NCI-H128 (cell line): ENCODE results near the gene CCDC137.
A peak's percentile ranks its signal among the peaks of the same experiment; 100 is the strongest.

ENCODE experiments used
- DNase-seq: peaks from one replicate; lab custom pipeline; 2025; ENCODE audit not compliant: unreplicated experiment; lab: John Stamatoyannopoulos, UW

Gene CCDC137

DNA sequence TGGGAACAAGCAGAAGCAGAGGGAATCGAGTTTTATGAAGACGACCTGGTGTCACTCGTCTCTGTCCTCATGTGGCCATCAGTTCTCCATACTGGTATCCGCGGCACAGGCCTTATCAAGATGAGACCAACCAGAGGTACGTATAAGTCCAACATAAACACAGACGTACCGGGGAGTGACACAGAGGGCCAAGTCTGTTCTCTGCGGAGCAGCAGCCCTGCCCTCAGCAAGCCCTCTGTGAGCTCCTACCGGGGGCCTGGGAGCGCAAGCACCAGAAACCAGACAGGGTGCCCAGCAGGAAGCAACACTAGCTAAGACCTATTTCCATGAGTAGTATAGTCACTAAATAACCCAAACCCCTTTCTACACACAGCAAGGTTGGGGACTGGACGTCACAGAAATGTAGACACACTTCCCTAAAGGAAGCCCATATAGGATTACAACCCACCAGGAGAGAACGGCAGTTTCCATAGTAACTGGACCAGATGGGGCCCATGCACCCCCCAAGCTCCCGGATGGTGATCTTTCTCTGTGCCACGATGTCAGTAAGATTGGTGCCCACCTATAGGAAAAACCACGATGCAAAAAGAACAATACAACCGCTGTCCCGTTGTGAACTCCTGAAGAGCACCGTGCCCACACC is 16.1 kb downstream of the CCDC137 start:
- DNase-seq: no peak

GRCh38 chr17:81683208-81683583 is 16.7 kb downstream of the CCDC137 start:
- DNase-seq: no peak

DNA sequence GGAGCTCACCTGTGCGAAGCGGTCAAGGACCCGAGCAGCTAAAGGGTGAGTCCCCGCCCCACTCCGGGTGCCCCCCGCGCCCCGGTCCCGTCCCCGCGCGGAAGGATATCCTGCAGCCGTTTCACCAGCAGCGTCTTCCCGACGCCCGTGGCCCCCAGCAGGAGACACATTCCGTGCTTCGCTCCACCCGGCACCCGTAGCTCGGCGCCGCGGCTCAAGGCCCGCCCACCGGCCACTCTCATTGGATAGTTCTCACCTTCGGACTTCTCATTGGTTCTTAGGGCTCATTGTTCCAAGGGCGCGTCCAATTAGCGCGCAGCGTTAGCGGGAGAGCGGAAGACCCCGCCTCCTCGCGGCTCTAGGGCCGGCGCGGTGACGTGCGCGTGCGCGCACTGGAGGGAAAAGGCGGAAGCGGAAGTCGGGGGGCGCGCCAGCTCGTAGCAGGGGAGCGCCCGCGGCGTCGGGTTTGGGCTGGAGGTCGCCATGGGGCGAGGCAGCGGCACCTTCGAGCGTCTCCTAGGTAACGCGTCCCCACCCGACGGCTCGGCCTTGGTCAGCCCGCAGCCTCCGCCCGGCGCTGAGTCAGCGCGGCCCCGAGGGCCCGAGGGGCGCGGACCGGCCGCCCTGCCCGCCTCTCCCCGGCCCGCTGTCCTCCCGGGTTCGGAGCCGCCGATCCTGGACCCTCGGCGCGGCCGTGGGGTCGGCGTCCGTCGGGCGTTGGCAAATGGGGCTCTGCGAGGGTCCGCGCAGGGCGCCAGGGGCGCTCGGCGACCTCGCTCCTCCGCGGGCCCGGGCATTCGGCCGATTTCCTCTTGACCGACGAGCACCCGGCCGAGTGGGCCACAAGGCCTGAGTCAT is 17.3 kb downstream of the CCDC137 start, which contains the start of the genes ARL16 and HGS:
TSS of gene ARL16 (minus strand) at position 214 of the 858 bp plus-strand sequence. CDS start at position 170, 44 bp downstream.
TSS of gene HGS (plus strand) at position 428 of the 858 bp plus-strand sequence. CDS start at position 484, 56 bp downstream.
- DNase-seq: peak; percentile 92

DNA sequence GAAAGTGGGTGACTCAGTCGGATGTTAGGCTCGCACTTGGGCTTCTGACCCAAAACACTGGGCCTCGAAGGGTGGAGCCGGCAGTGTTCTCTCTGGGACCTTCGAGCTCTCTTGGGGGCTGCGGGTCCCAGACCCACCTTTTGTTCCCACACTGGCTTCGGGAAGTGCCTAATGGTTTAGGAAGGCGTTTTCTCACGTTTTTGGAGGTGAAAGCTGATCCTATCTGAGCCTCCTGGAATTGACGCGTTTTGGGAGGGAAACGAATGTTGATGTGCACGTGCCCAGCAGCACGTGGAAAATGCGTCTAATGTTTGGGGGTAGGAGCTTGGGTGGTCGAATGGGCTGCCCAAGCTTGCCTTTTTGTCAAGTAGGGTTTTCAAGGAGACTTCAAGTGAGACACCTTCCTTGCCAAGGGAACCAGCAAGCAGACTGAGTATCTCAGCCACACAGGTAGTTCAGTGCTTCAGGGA is 17.9 kb downstream of the CCDC137 start:
- no peak for DNase-seq

GRCh38 chr17:81685108-81685507 is 18.6 kb downstream of the CCDC137 start:
- DNase-seq: no peak

GRCh38 chr17:81686614-81687013 is 20.1 kb downstream of the CCDC137 start:
- no peak for DNase-seq

- no peak for DNase-seq
These were observed 21.4 kb downstream of the CCDC137 start for GRCh38 chr17:81687770-81688541.

DNA sequence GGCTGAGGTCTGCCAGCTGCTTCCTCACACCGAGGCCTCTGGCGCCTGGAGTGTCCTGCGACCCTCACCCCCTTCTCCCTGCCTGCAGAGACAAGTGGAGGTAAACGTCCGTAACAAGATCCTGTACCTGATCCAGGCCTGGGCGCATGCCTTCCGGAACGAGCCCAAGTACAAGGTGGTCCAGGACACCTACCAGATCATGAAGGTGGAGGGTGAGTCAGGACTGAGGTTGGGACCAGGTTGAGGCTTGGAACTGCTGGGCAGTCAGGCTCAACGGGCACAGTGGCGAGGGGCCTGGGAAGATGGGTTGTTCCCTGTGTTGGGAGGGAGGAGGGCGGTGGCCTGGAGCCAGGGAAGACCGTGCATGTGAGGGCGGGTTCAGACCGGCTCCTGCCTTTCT is 22.1 kb downstream of the CCDC137 start:
- no peak for DNase-seq

GRCh38 chr17:81690066-81690465 is 23.5 kb downstream of the CCDC137 start:
- DNase-seq: no peak

DNA sequence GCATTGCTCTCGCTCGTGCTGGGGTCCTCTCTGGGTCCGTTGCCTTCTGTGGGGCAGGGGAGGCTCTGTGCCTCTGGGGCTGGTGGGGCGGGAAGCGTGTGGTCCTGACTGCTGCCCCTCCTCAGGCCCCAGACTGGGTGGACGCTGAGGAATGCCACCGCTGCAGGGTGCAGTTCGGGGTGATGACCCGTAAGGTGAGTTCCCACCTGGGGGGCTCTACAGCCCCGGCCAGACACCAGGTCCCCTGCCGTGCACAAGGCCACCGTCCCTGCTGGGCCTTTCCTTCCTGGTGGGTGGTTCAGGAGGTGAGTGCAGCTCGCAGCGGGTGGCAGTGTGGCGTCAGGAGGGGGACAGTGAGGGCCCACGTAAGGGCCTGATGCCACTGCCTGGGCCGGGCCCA is 24.0 kb downstream of the CCDC137 start:
- DNase-seq: no peak

GRCh38 chr17:81691196-81691595 is 24.7 kb downstream of the CCDC137 start:
- no peak for DNase-seq

GRCh38 chr17:81691608-81692007 is 25.1 kb downstream of the CCDC137 start:
- DNase-seq: no peak

DNA sequence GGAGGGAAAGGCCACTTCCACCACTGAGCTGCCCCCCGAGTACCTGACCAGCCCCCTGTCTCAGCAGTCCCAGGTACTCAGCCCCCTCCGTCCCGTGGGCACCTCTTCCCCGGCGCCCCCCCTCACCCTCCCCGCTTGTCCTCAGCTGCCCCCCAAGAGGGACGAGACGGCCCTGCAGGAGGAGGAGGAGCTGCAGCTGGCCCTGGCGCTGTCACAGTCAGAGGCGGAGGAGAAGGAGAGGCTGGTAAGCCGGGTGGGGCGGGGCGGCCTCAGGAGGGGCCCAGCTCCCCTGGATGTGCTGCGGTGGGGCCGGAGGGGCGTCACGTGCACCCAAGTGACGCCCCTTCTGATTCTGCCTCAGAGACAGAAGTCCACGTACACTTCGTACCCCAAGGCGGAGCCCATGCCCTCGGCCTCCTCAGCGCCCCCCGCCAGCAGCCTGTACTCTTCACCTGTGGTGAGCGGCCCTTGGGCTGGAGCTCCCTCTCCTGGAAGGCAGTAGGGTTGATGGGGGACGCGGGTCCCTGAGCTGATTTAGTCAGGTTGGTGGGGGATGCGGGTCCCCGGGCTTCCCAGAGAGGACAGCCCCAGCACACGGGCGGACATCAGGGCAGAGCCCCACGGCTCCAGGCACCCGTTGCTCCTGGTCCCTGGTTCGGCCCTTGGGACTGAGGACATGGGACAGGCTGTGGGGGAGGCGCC is 27.1 kb downstream of the CCDC137 start:
- DNase-seq: no peak

GRCh38 chr17:81694810-81695209 is 28.3 kb downstream of the CCDC137 start:
- no peak for DNase-seq

GRCh38 chr17:81695211-81695610 is 28.7 kb downstream of the CCDC137 start:
- no peak for DNase-seq

DNA sequence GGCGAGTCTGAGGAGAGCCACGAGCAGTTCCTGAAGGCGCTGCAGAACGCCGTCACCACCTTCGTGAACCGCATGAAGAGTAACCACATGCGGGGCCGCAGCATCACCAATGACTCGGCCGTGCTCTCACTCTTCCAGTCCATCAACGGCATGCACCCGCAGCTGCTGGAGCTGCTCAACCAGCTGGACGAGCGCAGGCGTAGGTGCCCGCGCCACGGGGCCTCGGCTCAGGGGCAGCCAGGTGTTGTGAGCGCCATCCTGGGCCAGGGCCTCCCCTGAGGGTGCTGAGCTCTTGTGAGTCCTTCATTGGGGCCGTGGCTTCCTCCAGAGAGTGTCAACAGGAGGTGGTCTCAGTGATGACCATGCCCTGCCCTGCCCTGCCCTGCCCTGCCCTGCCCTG is 29.3 kb downstream of the CCDC137 start:
- DNase-seq: no peak

GRCh38 chr17:81696218-81696941 is 29.8 kb downstream of the CCDC137 start:
- DNase-seq: no peak

DNA sequence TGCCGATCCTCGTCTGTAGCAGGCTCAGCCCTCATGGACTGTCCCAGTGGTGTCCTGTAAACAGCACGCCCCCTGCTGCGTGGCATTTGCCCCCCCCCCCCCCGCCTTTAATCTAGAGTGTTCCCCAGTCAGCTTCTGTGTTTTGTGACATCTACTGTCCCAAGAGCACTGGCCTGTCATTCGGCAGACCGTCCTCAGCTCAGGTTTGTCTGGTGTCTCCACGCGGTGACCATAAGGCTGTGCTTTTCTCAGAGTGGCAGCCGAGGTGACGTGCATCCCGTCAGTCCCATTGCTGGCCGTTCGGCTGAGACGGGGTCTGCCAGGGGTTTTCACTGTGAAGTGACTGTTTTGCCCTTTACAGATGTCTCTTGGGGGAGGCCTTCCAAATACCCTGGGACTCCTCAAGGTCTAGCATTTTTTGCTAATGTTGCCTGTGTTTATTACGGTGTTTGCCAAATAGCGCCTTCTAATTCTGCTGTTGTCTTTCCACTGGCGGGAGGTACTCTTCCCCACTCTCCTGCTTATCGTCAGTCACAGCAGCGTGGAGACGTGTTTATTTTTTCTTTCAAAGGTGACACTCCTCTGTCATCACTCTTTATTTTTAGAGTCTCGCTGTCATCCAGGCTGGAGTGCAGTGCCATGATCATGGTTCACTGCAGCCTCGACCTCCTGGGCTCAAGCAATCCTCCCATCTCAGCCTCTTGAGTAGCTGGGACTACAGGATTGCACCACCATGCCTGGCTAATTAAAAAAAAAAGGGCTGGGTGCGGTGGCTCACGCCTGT is 30.9 kb downstream of the CCDC137 start:
- no peak for DNase-seq
